Dermis microvascular lymphatic vessel endothelial cell (primary cell): ENCODE data around the gene SYT10. TPM values are rescaled to one million over a fixed set of nuclear protein-coding genes. Genes with fewer than 3 reads are reported as not detected.
A peak's percentile ranks its signal among the peaks of the same experiment; 100 is the strongest.
"Not testable (repeated sequence)": the region's sequence is repeated elsewhere in the genome, so short reads cannot be mapped to it uniquely, and the experiment has no call there.

Source experiments
- DNase-seq, 2 donors: peaks; one replicate each; pipeline versions ENCODE4 v3.0.0 to v3.0.0-alpha.2; 2010; ENCODE audit warnings: low read depth in 2 of 2
- total RNA-seq: library from RNA; depleted of rRNA; stranded (reverse); fragments of >200 nt; gene quantifications from 2 replicates; pipeline ENCODE4 v1.2.1, GENCODE V29; 2014

The SYT10 gene, protein sequence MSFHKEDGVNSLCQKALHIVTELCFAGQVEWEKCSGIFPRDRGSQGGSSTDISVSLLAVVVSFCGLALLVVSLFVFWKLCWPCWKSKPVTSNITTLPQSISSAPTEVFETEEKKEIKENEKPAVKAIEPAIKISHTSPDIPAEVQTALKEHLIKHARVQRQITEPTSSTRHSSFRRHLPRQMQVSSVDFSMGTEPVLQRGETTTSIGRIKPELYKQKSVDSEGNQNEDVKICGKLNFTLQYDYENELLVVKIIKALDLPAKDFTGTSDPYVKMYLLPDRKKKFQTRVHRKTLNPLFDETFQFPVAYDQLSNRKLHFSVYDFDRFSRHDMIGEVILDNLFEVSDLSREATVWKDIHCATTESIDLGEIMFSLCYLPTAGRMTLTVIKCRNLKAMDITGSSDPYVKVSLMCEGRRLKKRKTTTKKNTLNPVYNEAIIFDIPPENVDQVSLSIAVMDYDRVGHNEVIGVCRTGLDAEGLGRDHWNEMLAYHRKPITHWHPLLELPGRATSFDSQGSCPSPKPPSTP
- total RNA-seq, result not detected in 2 replicates

DNA sequence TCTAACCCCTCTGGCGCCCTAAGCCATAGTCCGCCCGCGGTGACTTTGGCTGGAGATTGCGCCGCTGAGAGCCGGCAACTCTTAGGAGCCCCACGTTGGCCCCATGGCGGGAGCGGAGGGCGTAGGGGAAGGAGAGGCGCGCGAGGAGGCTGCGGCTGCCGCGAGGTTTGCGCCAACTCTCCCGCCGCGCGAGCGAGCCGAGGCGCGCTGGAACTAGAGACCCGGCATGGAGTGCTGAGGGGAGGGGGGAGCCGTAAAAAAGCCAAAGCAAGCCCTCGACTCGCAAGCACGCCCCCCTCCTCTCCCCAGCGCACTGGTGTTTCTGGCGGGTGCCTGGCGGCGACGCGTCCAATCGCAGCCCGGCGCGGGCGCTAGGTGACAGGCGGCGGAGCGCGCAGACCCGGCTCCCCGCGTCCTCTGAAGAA is at the start of gene SYT10:
Gene SYT10 (minus strand): TSS at position 233 of the 425 bp plus-strand sequence. CDS start 297 bp downstream, outside the sequence.
- DNase-seq, result peak in 1 of 2 donors; percentile 9

DNA sequence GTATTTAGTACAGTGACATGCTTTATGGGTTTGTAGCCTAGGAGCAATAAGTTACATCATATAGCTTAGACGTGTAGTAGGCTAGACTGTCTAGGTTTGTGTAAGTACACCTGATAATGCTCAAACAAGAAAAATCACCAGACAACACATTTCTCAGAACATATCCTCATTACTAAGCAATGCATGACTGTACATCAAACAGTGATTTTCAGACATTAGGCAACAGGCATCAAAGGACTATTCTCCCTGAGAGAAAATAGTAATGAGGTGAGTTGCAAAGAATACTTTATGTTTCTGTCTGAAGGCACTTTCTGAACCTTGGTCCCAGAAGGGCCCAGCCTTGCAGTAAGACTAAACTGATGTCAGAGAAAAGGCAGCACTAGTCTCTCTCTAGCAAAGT is 48.4 kb upstream of the SYT10 start:
- no peak for DNase-seq

DNA sequence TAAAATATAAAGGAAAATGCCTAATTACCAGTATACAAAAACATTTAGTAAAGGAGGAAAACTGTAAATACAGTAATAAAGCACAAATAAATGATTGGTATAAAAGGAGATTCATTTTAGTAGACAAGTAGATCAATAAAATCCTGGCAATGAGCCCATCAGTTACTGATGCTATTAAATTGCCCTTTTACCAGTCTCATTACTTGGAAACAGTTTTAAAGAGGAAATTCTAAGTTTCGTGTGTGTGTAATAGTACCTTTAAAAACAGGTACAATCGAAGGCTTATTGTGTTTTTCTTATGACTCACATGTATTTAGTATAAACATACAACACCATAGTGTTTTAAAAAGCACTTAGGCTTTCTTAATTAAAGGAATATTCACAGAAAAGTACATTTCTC is 46.4 kb upstream of the SYT10 start:
- no peak for DNase-seq

DNA sequence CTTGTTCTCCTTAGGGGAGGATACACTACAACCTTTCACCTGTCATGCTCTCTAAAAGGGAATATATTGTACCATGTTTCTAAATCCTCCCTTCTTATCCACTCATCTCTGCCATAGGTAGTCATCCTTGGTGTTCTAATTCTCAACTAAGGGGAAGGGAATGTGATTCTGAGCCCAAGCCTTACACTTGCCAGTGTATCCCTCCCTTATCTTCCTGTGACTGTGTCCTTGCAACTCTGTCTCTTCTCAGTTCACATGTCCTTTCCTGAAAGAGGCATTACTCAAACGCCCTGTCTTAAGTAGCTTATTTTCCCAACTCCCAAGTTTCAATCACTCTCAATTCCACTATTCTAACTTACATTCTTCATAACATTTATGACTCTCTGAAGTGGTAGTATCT is 44.5 kb upstream of the SYT10 start:
- no peak for DNase-seq

DNA sequence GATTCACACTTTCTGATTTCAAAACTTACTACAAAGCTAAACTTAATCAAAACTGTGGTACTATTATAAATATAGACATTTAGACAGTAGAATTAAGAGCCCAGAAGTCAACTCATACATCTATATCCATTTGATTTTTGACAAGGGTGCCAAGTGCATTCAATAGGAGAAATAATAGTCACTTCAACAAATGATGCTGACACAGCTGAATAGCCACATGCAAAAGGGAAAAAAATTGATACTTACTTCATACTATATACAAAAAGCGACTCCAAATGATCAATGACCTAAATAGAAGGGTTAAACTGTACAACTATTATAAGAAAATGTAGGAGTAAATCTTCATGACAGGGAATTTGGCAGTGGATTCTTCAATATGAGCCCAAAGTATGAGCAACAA is 40.7 kb upstream of the SYT10 start:
- no peak for DNase-seq

DNA sequence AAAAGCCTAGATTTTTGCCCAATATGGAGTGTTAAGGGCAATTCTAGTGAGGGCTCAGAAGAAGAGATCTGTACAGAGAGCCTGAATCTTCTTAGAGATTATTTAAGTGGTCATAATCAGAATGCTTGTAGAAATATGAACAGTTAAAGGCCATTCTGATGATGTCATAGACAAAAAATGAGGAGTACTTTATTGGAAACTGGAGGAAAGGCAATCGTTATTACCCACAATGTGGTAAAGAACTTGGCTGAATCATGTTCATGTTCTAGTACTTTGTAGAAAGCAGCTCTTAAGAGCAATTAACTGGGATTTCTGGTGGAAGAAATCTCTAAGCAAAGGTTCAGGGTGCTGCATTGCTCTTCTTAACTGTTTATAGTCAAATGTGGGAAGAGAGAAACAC is 36.4 kb upstream of the SYT10 start:
- DNase-seq, result no peak

DNA sequence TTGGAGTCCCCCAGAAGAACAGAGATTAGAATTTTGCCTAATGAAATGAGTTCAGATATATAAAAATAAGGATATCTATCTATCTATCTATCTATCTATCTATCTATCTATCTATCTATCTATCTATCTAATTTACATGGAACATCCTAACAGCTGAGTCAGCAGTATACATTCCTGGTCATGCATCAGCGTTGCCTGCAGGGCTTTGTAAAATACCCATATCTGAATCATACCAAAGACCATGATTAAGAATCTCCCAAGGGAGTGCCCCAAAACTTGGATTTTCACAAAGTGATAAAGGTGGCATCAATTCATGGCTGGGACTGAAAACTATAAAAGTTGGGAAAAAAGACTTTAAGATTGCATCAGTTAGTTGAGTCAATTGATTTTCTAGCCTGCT is 32.7 kb upstream of the SYT10 start:
- no peak for DNase-seq

DNA sequence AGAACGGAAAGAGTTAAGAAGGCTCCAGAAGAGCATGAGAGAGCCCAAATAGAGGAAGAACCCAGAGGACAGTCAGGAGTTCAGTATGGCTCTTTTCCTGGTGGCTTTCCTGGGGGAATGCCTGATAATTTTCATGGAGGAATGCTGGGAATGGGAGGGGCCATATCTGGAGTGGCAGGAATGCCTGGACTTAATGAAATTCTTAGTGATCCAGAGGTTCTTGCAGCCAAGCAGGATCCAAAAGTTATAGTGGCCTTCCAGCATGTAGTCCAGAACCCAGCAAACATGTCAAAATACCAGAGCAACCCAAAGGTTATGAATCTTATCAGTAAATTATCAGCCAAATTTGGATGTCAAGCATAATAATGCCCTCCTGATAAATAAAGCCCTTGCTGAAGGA is 15.5 kb upstream of the SYT10 start:
- DNase-seq, result no peak

DNA sequence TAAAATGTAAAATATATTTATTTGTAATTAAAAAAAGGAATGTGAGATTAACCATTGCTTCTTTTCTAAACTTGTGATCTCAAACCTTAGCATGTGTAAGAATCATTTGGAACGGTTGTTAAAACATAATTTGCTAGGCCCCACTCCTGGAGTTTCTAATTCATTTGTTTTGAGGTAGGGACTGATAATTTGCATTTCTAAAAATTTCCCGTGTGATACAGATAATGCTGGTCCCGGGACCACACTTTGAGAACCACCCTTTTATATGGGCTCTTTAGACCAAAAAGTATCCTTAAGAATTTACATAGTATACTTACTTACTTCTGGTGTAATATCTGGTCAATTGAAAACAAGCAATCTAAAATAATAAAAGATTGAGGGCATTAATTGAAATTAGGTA is 10.9 kb upstream of the SYT10 start:
- DNase-seq, result no peak

DNA sequence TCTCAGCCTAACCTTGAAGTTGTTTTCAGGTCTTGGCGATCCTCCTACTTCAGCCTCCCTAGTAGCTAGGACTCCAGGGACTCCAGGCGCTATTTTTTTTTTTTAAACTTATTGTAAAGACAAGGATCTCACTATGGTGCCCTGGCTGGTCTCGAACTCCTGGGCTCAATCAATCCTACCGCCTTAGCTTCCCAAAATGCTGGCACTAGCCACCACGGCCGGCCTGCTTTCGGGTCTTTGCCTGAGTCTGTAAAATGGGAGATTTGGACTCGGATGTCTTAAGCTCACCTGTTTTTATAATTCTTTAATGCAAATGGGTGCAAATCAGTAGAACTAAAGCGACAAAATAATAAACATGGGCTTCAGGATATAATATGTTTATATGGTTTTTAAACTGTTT is 858 bp upstream of the SYT10 start:
- no peak for DNase-seq

DNA sequence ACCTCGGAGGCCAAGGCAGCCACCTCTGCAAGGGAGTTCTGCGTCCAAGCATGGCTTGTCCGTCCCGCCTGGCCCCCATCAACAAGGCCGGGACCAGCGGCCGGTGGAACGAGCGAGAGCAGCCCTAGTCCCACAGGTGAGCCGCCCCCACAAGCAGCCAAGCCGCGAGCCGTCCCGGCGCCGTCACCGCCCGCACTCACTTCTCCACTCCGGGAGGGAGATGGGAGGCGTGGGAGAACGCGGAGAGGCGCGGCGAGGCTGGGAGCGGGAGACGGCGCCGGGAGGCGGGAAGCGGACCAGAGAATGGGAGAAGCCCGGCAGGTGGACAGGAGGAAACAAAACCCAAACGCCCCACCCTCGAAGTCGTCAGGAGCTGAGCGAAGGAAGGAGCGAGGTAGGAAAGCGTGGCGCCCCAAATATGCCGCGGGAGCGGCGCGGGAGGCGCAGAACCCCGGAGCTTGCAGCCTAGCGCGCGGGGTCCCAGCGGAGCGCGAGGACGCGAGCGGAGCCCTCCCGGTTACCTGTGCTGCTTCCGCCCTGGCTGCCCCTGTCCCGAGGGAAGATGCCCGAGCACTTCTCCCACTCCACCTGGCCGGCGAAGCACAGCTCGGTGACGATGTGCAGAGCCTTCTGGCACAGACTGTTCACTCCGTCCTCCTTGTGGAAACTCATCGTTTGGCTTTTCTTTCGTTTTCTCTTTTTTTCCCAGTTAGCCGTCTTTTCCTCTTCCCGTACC is 600 bp downstream of the SYT10 start:
- peak; percentile 0 to 2 for DNase-seq

DNA sequence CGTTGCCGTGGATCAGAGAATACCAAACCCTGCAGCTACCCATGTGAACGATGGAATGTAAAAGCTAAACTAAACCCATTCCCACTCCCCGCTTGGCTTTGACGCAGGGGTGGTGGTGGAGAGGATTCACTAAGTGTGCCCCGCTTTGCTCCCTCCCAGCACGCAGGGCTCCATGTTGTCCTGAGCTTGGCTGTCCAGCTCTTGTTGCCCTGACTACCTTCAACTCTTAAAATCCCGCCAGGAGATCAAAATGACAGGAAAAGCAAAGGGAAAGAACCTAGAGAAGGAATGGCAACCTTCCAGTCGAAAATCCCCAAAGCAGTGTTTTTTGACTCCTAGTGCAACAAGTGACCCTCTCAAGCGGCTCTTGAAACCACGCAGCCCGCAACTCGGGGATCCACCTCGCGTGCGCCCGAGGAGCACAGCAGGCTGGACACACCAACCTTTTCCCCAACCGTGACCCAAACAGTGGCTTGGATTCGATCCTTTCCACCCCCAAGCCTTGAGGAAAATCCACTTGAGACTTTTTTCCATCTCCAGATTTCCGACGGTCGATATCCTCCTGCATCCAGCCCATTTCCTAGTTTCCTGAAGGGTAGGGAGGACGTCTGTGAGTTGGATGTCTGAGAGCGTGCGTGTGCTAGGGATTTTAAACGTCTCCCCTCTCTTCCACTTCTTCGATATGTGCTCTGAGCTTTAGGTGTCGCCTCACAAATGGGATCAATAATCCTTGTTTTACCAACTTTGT is 1.4 kb downstream of the SYT10 start:
- no peak for DNase-seq

DNA sequence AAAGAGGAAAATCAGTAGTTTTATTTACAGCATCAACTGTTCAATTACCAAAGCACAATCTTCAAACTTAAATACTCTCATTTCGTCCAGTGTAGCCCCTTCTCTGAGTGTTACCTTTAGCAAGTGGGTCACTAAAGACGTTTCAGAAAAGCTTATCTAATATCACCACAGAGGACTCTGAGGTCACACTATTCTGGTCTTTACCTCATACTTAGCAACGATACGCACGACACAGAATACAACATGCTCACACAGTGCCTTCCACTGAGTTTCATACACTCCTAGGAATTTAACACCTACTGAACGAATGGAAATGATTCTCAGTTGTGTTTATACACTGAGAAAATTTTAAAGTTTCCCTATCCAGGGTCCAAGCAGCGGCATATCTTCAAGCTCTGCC is 2.0 kb downstream of the SYT10 start:
- no peak for DNase-seq

DNA sequence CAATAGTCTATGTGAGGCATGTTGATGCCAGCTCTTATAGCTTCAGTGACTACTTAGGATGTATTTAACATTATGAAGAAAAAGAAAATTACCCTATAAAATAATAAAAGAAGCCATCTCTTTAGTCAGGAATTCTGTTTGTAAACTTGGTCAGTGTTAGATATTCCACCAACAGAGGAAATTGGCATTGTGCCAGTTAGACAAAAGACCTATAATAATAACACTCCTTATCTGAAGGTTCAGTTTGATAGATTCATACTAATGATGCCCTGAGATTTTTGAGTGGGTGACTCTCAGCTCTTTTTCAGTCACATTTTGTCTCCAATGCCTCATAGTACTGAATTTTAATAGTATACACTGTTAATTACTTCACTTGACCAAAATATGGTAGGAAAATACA is 6.6 kb downstream of the SYT10 start:
- no peak for DNase-seq

DNA sequence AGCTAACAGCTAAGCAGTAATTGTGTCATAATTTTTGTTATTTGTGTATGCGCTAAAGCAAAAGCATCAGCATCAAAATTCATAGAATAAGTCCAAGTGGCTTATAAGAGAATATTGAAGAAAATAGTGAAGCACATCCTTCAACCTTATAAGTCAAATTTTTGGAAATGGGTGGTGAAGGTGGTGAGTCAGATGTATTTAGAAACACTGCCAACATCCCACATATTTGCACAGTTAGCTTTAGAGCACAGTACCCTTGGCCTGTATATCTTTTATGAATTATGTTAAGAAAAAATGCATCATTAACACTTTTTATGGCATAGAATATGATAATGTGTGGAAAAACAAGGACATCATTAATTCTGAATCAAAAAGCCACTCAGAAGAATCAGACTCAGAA is 8.0 kb downstream of the SYT10 start:
- DNase-seq, result no peak

DNA sequence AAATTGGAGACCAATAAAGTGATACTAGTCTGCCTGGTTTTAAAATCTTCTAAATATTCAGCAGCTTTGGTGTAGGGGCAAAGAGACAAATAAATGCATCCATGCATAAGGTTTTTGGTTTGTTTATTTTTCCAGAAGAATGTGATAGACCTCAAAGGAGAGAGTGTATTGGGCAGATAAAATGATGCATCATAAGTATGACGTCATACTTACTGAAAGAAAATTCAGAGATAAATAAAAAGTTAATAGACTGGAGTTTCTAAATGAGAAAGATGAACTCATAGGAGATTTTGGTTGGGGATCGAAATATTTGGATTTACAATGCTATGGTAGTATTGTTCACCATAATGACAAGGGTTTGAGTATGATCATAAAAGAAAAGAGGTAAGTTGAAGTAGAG is 10.2 kb downstream of the SYT10 start:
- no peak for DNase-seq

DNA sequence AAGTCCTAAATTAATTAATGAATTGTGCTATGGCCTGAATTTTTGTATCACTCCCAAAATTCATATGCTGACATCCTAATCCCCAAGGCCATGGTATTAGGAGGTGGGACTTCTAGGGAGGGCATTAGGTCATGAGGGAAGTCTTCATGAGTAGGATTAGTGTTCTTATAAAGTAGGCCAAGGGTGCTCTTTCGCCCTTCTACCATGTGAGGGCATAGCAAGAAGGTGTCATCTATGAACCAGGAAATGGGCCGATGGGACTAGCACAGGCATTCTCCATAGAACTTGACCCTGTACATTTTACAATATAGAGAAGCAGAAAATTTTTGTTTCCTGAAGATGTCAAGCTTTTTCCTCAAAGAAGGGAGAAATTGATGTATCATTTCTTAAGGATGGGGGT is 12.5 kb downstream of the SYT10 start:
- DNase-seq, result no peak

DNA sequence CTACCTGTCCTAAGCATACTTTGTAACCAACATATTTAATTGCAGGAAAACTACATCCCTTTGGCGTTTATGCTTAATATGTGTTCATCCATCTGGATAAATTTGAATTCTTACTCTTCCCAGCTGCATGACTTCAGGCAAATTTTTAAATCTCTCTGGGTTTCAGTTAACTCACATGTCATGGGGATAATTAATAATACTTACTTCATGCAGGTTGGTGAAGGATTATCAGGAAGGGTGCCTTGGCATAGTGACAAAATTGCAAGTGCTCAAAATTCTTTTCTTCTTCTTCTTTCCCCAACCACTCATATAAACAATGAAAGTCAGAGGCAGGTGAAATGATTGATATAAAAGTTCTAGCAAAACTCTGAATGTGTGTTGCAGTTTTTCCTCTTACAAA is 15.9 kb downstream of the SYT10 start:
- no peak for DNase-seq

DNA sequence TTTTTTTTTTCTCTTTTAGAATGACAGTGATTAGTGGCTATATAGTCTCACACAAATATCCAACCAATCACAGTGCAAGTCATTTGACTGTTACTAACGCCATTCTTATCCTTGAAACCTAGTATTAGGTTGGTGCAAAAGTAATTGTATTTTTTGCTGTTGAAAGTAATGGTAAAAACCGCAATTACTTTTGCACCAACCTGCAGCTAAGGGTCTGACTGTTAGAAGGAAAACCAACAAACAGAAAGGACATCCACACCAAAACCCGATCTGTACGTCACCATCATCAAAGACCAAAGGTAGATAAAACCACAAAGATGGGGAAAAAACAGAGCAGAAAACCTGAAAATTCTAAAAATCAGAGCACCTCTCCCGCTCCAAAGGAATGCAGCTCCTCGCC is 27.2 kb downstream of the SYT10 start:
- not testable (repeated sequence) for DNase-seq

DNA sequence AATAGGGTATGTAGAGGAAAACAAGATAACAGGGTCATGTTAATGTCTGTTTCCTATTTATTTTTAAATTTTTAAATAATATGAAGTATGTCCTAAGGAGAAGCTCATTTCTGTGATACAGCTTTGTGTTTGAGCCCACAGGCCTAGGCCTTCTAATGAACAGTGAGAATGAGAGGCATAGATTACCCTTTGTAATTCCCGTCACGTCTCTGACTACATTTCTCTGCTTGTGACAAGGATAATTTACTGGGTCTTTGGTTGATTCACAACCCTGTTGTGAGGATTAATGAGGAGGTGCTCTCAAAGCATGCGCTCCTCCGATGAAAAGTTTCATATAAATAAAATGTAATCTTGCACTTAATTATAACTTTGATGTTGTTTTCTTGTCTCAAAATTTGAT is 56.1 kb downstream of the SYT10 start:
- DNase-seq, result no peak

DNA sequence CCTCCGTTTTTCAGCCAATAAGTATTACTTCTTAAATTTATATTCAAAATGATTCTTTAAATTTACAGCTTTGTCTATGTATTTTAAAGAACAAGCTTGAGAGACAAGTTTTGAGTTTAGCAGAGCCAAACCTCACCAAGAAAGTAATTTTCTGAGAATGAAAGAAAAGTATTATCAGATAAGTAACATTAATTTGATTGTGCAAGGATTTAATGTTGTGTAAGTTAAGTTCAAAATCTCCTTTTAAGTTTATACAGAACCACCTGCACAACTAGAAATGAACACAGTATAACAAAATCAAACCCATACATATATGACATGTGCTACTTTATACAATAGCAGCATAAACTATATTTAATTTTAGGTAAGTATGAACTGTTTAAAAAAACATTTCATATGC is 63.5 kb downstream of the SYT10 start:
- DNase-seq, result no peak

DNA sequence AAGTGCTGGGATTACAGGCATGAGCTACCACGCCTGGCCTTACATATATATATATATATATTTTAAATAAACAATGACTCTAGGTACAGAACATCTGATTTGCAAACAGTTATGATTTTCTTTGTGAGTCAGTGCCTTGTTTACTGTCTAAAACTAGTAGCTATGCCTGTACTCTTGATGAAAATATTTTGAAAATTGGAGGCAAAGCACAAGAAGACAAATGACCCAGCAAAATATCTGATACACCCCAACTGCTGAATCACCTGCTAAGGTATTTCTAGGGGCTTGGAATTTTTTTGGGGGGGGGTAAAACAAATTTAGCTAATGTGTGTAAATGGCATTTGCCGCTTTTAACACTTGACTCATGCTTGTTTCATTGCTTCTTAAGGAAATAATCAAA is 69.3 kb downstream of the SYT10 start:
- DNase-seq, result no peak
